ENCODE results near the gene UGT2A2.
"Not testable (repeated sequence)": the region's sequence is repeated elsewhere in the genome, so short reads cannot be mapped to it uniquely, and the experiment has no call there.

The UGT2A2 gene

GRCh38 chr4:69639542-69639941, at the start of gene UGT2A2:
Gene UGT2A2 (minus strand): TSS chr4:69639642. CDS start chr4:69639640, 2 bp downstream.
- Histone ChIP-seq H3K4me3 (ENCODE audit: low read depth in 1 of 2, low read length in 2 of 2) (no peak within 1 kb of the TSS), H3K9ac (ENCODE audit: low read depth, low read length) (no peak within 1 kb of the TSS), H3K27me3 (ENCODE audit: insufficient read depth, low read length, poor library complexity) (no peaks in the 10 kb centered on the region), H4K20me1 (ENCODE audit: insufficient read depth, low read length) (no peaks in the 10 kb centered on the region), H3K27ac (ENCODE audit: low read length) (no peak within 1 kb of the TSS), H3K36me3 (ENCODE audit: insufficient read depth, low read length) (no peaks in the 10 kb centered on the region), H3K4me1 (ENCODE audit: insufficient read depth, low read length) (no peaks in the 10 kb centered on the region), H3K4me2 (ENCODE audit: insufficient read depth, low read length) (no peak within 1 kb of the TSS), H3K9me3 (ENCODE audit: insufficient read depth, low read length, severe bottlenecking) (no peaks in the 10 kb centered on the region), H2AFZ (ENCODE audit: low read depth, low read length) (no peak within 1 kb of the TSS), H3K79me2 (ENCODE audit: insufficient read depth, low read length) (no peaks in the 10 kb centered on the region)
- ATAC-seq (ENCODE audit: insufficient read depth, low read depth) (no peak), DNase-seq (no peak)
- no peak for TF ChIP-seq EZH2 (IDR thresholded peaks at IDR 0.05; ENCODE audit: borderline replicate concordance, low read depth, low read length, severe bottlenecking)

- Histone ChIP-seq H3K4me2 (ENCODE audit: insufficient read depth, low read length) (no peak overlapping the region), H3K4me1 (ENCODE audit: insufficient read depth, low read length) (no peaks in the 10 kb centered on the region), H3K4me3 (ENCODE audit: low read depth in 1 of 2, low read length in 2 of 2) (no peak overlapping the region), H2AFZ (ENCODE audit: low read depth, low read length) (no peak overlapping the region), H4K20me1 (ENCODE audit: insufficient read depth, low read length) (no peaks in the 10 kb centered on the region), H3K27ac (ENCODE audit: low read length) (no peak overlapping the region), H3K9me3 (ENCODE audit: insufficient read depth, low read length, severe bottlenecking) (no peaks in the 10 kb centered on the region), H3K9ac (ENCODE audit: low read depth, low read length) (no peak overlapping the region), H3K79me2 (ENCODE audit: insufficient read depth, low read length) (no peaks in the 10 kb centered on the region), H3K27me3 (ENCODE audit: insufficient read depth, low read length, poor library complexity) (no peaks in the 10 kb centered on the region), H3K36me3 (ENCODE audit: insufficient read depth, low read length) (no peaks in the 10 kb centered on the region)
- DNase-seq: no peak
- no peak for TF ChIP-seq CTCF (IDR thresholded peaks at IDR 0.05; ENCODE audit: borderline replicate concordance, extremely low read depth, low read length, poor library complexity, severe bottlenecking)
- TF ChIP-seq EZH2 (IDR thresholded peaks at IDR 0.05; ENCODE audit: borderline replicate concordance, low read depth, low read length, severe bottlenecking): no peak
- ATAC-seq (ENCODE audit: insufficient read depth, low read depth): no peak
These were observed 45.4 kb upstream of the UGT2A2 start for GRCh38 chr4:69684804-69685203.

GRCh38 chr4:69668680-69669079, 29.2 kb upstream of the UGT2A2 start:
- Histone ChIP-seq H3K27me3 (ENCODE audit: insufficient read depth, low read length, poor library complexity) (no peaks in the 10 kb centered on the region), H3K4me2 (ENCODE audit: insufficient read depth, low read length) (no peak overlapping the region), H3K79me2 (ENCODE audit: insufficient read depth, low read length) (no peaks in the 10 kb centered on the region), H3K27ac (ENCODE audit: low read length) (no peak overlapping the region), H3K9ac (ENCODE audit: low read depth, low read length) (no peak overlapping the region), H4K20me1 (ENCODE audit: insufficient read depth, low read length) (no peaks in the 10 kb centered on the region), H3K9me3 (ENCODE audit: insufficient read depth, low read length, severe bottlenecking) (no peaks in the 10 kb centered on the region), H3K36me3 (ENCODE audit: insufficient read depth, low read length) (no peaks in the 10 kb centered on the region), H3K4me1 (ENCODE audit: insufficient read depth, low read length) (no peaks in the 10 kb centered on the region), H2AFZ (ENCODE audit: low read depth, low read length) (no peak overlapping the region), H3K4me3 (ENCODE audit: low read depth in 1 of 2, low read length in 2 of 2) (no peak overlapping the region)
- TF ChIP-seq EZH2 (IDR thresholded peaks at IDR 0.05; ENCODE audit: borderline replicate concordance, low read depth, low read length, severe bottlenecking) (no peak), CTCF (IDR thresholded peaks at IDR 0.05; ENCODE audit: borderline replicate concordance, extremely low read depth, low read length, poor library complexity, severe bottlenecking) (no peak)
- ATAC-seq (ENCODE audit: insufficient read depth, low read depth): no peak
- DNase-seq: no peak

- not testable (repeated sequence) for H2AFZ ChIP-seq (ENCODE audit: low read depth, low read length)
These were observed 24.6 kb upstream of the UGT2A2 start for GRCh38 chr4:69664009-69664408.

GRCh38 chr4:69661130-69661803, 21.8 kb upstream of the UGT2A2 start:
- H3K9me3 ChIP-seq (ENCODE audit: insufficient read depth, low read length, severe bottlenecking); H3K9ac ChIP-seq (ENCODE audit: low read depth, low read length); H3K4me2 ChIP-seq (ENCODE audit: insufficient read depth, low read length); H4K20me1 ChIP-seq (ENCODE audit: insufficient read depth, low read length); H2AFZ ChIP-seq (ENCODE audit: low read depth, low read length); H3K27ac ChIP-seq (ENCODE audit: low read length); ATAC-seq (ENCODE audit: insufficient read depth, low read depth); DNase-seq; H3K4me1 ChIP-seq (ENCODE audit: insufficient read depth, low read length); H3K27me3 ChIP-seq (ENCODE audit: insufficient read depth, low read length, poor library complexity); H3K79me2 ChIP-seq (ENCODE audit: insufficient read depth, low read length); H3K36me3 ChIP-seq (ENCODE audit: insufficient read depth, low read length); H3K4me3 ChIP-seq (ENCODE audit: low read depth in 1 of 2, low read length in 2 of 2): not testable (repeated sequence)

More at GRCh38 chr4:69664009-69664408, 24.6 kb upstream of the UGT2A2 start:
- H4K20me1 ChIP-seq (ENCODE audit: insufficient read depth, low read length); H3K27ac ChIP-seq (ENCODE audit: low read length); H3K27me3 ChIP-seq (ENCODE audit: insufficient read depth, low read length, poor library complexity); H3K4me1 ChIP-seq (ENCODE audit: insufficient read depth, low read length); H3K4me2 ChIP-seq (ENCODE audit: insufficient read depth, low read length); ATAC-seq (ENCODE audit: insufficient read depth, low read depth); DNase-seq; H3K79me2 ChIP-seq (ENCODE audit: insufficient read depth, low read length); H3K9me3 ChIP-seq (ENCODE audit: insufficient read depth, low read length, severe bottlenecking); H3K36me3 ChIP-seq (ENCODE audit: insufficient read depth, low read length); H3K9ac ChIP-seq (ENCODE audit: low read depth, low read length); H3K4me3 ChIP-seq (ENCODE audit: low read depth in 1 of 2, low read length in 2 of 2): not testable (repeated sequence)

All from DND-41 (cell line).